Cardiac muscle cell (in vitro differentiated cells and primary cell): ENCODE data around the gene NFX1. TPM values are rescaled to one million over a fixed set of nuclear protein-coding genes. Genes with fewer than 3 reads are reported as not detected.
"Not testable (repeated sequence)": the region's sequence is repeated elsewhere in the genome, so short reads cannot be mapped to it uniquely, and the experiment has no call there.

Source experiments
- DNase-seq, 2 donors: peaks; one replicate each; pipeline versions ENCODE4 v3.0.0 to v3.0.0-alpha.2; 2010 to 2017; ENCODE audit warnings: low read depth in 1 of 2, low spot score in 1 of 2
- H3K27ac ChIP-seq: fragments of 200-600 bp; sonication (generic); 2 replicates; pipeline ENCODE4 v1.5.1; 2016
- H3K27me3 ChIP-seq: fragments of 200-600 bp; sonication (generic); 2 replicates; pipeline ENCODE4 v1.6.0; 2016; ENCODE audit warnings: control low read depth
- H3K36me3 ChIP-seq: fragments of 200-600 bp; sonication (generic); 2 replicates; pipeline ENCODE4 v1.5.1; 2016; ENCODE audit warnings: control low read depth
- H3K4me1 ChIP-seq: fragments of 200-600 bp; sonication (generic); 2 replicates; pipeline ENCODE4 v1.8.1; 2017; ENCODE audit warnings: low read depth, mild to moderate bottlenecking, mixed run types
- H3K4me3 ChIP-seq: fragments of 200-600 bp; sonication (generic); 2 replicates; pipeline ENCODE4 v1.5.1; 2016; ENCODE audit warnings: mild to moderate bottlenecking
- H3K9me3 ChIP-seq: fragments of 200-600 bp; sonication (generic); 2 replicates; pipeline ENCODE4 v1.5.1; 2017; ENCODE audit warnings: low read depth, mild to moderate bottlenecking, control low read depth
- polyA plus RNA-seq: library from polyadenylated mRNA; unstranded; fragments of >200 nt; fragmentation: Nextera tagmentation; extraction: Ambion mirVana; gene quantifications from 2 replicates; pipeline ENCODE4 v1.2.1, GENCODE V29; 2016
- total RNA-seq: library from RNA; depleted of rRNA; stranded (reverse); fragments of >200 nt; gene quantifications from 2 replicates; pipeline ENCODE4 v1.2.3, GENCODE V29; 2016
- TF ChIP-seq, protein P1 (sequence below): IDR thresholded peaks from 2 replicates; pipeline ENCODE4 v1.5.1; 2012; ENCODE audit warnings: low read depth, mild to moderate bottlenecking, low read length

Gene NFX1
- total and polyA plus RNA-seq, 2 experiments from 2014 or later, result 19.3 to 29.9 TPM

DNA sequence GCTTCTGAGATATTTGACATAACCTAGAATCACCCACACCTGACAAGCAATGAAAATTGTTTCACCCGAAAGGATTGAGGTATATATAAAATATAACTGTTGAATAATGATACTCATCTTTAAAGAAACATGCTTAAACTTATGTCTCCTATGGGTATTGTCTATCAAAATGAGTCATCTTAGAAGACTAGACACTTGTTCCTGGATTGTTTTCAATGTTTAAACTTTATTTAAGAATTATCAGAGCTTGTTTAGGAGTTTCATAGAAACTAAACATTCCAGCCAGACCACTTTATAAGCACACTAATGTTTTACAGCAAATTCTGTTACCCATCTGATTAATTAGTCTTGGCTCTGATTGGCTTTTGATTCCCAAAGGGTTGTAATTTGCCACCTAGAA lies 19.6 kb downstream of the NFX1 start:
- DNase-seq, result no peak
- H3K27ac ChIP-seq, result no peak overlapping the region
- H3K27me3 ChIP-seq, result no peaks in the 10 kb centered on the region
- H3K36me3 ChIP-seq, result peaks cover 82% of the 10 kb centered on the region
- no peaks in the 10 kb centered on the region for H3K4me1 ChIP-seq
- no peaks in the 10 kb centered on the region for H3K9me3 ChIP-seq
- TF ChIP-seq, protein P1, sequence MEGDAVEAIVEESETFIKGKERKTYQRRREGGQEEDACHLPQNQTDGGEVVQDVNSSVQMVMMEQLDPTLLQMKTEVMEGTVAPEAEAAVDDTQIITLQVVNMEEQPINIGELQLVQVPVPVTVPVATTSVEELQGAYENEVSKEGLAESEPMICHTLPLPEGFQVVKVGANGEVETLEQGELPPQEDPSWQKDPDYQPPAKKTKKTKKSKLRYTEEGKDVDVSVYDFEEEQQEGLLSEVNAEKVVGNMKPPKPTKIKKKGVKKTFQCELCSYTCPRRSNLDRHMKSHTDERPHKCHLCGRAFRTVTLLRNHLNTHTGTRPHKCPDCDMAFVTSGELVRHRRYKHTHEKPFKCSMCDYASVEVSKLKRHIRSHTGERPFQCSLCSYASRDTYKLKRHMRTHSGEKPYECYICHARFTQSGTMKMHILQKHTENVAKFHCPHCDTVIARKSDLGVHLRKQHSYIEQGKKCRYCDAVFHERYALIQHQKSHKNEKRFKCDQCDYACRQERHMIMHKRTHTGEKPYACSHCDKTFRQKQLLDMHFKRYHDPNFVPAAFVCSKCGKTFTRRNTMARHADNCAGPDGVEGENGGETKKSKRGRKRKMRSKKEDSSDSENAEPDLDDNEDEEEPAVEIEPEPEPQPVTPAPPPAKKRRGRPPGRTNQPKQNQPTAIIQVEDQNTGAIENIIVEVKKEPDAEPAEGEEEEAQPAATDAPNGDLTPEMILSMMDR, result no peak
- H3K4me3 ChIP-seq, result no peak overlapping the region

DNA sequence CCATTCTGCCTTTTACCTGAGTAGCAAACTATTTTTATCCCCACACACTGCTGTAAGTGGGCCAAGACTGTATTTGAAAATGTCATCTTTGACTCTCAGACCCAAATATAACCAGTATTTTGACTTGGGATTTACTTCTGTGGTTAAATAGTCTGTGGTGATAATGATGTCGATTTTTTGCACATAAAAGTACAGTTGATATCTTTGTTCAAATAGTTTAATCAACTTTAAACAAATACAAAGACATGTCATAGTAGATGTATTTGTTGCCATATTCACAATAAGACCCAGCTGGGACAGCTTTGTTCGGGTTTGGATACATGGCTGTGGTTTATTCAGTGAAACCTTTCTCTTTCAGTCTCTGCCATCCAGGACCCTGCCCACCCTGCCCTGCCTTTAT lies 20.4 kb downstream of the NFX1 start:
- TF ChIP-seq, protein P1, result no peak
- DNase-seq, result no peak
- Histone ChIP-seq H3K27me3 (no peaks in the 10 kb centered on the region), H3K9me3 (no peaks in the 10 kb centered on the region), H3K36me3 (peaks cover 75% of the 10 kb centered on the region), H3K4me1 (no peaks in the 10 kb centered on the region), H3K4me3 (no peak overlapping the region), H3K27ac (no peak overlapping the region)

DNA sequence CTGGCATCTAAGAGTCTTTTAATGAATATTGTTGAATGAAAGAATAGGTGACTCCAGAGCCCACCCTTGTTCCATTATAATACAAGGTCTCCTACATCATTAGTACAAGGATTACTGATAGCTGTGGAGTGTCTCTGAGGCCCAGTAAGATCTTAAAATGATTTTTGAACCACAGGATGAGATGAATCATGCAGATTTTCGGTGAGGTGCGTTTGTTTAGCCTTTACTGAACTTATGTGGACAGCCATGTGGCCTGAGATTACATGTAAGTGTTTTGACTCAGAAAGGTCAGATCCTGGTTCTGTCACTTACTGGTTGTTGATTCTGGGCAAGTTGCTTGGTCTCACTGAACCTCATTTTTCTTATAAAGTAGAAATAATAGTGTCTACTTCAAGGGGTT lies 21.6 kb downstream of the NFX1 start:
- Histone ChIP-seq H3K36me3 (peaks cover 73% of the 10 kb centered on the region), H3K4me3 (no peak overlapping the region), H3K9me3 (no peaks in the 10 kb centered on the region), H3K27ac (no peak overlapping the region), H3K4me1 (no peaks in the 10 kb centered on the region), H3K27me3 (no peaks in the 10 kb centered on the region)
- no peak for DNase-seq
- TF ChIP-seq, protein P1, result no peak

DNA sequence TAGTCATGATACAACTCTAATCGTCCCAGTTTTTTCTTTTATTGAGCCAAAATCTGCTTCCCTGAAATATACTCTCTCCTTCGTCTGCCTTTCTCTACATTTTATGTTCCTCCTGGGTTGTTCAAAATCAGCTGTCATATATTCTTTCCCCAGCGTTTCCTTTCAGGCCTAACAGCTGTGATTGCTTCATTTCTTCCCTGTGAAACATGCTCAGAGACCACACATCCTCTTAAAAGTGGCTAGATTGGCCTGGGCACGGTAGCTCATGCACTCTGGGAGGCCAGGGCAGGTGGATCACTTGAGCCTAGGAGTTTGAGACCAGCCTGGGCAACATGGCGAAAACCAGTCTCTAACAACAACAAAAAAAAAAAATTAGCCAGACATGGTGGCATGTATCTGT lies 25.1 kb downstream of the NFX1 start:
- no peak overlapping the region for H3K4me3 ChIP-seq
- no peak for DNase-seq
- H3K36me3 ChIP-seq, result peaks cover 65% of the 10 kb centered on the region
- no peaks in the 10 kb centered on the region for H3K4me1 ChIP-seq
- no peaks in the 10 kb centered on the region for H3K27me3 ChIP-seq
- H3K27ac ChIP-seq, result no peak overlapping the region
- H3K9me3 ChIP-seq, result no peaks in the 10 kb centered on the region
- TF ChIP-seq, protein P1, result no peak

DNA sequence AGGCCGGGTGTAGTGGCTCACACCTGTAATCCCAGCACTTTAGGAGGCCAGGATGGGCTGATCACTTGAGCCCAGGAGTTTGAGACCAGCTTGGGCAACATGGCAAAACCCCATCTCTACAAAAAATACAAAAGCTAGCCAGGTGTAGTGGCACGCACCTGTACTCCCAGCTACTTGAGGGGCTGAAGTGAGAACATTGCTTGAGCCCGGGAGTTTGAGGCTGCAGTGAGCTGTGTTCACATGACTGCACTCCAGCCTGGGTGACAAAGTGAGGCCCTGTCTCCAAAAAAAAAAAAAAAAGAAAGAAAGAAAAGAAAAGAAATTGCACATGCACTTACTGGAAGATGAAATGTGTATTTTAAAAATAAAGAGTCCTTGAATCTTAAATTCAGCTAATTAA lies 26.8 kb downstream of the NFX1 start:
- not testable (repeated sequence) for H3K27ac ChIP-seq, H3K4me3 ChIP-seq, DNase-seq, H3K4me1 ChIP-seq, H3K9me3 ChIP-seq, H3K27me3 ChIP-seq
- peaks cover 67% of the 10 kb centered on the region for H3K36me3 ChIP-seq

DNA sequence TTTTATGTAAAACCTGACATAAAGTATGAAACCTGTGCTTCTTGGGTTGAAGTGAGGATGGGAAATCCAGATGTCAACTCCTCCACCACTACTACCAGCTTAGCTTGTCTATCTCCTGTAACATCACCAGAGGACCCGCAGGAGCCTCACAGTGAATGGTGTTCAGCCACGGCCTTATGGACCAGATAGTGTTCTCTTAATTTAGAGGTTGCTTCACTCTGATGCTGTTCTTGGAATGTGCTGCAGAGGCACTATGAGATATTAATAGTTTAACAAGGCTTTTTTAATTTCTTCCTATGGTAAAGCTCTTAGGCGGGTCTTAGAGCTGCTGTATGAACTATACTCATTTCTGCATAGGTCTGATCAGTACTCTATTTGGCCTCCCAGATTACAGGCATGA lies 27.9 kb downstream of the NFX1 start:
- Histone ChIP-seq H3K9me3 (no peaks in the 10 kb centered on the region), H3K36me3 (peaks cover 65% of the 10 kb centered on the region), H3K4me1 (no peaks in the 10 kb centered on the region), H3K27me3 (no peaks in the 10 kb centered on the region), H3K27ac (no peak overlapping the region), H3K4me3 (no peak overlapping the region)
- DNase-seq, result no peak
- TF ChIP-seq, protein P1, result no peak
